KG1 (cell line): ENCODE data around the gene LRRC43.

Experiments used
- DNase-seq: peaks from one replicate; lab custom pipeline; 2025; lab: John Stamatoyannopoulos, UW

Gene LRRC43, protein sequence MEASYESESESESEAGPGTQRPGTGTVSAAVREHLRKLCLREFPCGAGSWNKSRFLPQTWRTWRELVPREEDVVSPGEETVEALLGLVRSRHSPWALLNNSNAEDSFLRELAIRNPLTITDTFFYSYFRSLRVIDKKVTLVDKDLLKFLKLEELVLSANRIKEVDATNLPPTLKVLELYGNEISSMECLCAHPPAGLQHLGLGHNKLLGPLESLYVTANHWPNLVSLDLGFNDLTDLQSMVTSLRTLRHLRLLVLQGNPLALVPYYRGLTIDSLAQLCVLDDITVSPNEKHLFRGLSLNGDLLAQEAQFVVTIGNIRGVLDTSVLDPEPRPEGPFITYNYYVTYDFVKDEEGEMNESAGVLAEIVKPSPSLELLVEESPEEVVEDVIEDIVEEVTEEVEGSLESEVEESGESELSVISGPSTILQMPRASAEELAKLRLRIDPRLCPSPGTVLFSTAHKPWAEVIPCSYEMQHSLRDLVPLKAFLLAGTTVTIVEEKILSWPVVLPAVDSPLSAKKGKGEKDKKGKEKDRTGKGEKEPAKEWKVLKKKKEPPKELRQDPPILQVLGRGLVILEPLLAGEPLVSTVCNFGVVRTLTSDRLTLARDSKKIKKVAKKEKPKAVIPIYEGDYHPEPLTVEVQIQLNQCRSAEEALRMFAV

DNA sequence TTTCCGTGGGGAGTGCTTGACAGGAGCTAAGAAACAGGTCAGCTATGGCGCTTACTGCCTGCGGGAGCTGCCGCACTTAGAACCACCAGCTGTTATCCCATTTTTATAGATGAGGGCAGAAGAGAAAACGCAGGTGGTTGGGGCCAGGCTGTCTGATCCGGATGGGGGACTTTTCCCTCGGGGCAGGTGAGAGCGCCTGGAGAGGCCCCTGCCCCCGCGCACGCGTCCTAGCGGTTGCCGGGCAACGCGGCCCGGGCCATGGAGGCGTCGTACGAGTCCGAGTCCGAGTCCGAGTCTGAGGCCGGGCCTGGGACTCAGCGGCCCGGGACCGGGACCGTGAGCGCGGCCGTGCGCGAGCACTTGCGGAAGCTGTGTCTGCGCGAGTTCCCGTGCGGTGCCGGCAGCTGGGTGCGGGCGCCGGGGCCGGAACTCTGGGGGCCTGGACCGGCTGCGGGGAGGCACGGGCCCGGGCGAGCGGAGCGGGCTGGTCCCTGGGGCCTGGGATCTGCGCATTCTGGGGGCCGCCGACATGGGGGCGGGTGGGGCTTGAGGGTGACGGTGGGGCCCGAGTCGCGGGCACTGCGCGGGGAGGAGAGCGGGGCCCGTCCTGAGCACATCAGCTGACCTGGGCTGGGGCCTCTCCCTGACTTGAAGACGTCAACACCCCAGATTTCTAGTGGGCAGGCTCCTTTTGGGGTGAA, at the start of gene LRRC43:
Gene LRRC43, plus strand, starts transcription at position 237 of the 701 bp plus-strand sequence. Its CDS starts 22 bp downstream, at position 259.
- DNase-seq, result no peak

DNA sequence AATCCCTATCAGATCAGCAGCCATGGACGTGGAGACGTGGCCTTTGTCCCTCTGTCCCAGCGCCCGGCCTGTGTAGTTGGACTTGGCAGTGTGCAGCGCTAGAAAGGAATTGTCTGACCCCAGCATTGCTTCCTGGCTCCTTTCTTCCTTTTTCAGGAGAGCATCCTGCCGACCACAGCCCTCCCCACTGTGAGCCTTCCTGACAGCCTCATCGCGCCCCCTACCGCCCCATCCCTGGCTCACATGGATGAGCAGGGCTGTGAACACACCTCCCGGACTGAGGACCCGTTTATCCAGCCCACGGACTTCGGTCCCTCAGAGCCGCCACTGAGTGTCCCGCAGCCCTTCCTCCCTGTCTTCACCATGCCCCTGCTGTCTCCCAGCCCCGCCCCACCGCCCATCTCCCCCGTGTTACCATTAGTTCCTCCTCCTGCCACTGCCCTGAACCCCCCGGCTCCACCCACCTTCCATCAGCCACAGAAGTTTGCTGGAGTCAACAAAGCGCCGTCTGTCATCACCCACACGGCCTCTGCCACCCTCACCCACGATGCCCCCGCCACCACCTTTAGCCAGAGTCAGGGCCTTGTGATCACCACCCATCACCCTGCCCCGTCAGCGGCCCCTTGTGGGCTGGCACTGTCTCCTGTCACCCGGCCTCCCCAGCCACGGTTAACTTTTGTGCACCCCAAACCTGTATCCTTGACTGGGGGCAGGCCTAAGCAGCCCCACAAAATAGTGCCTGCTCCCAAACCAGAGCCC, 49.6 kb upstream of the LRRC43 start:
- DNase-seq, result no peak

DNA sequence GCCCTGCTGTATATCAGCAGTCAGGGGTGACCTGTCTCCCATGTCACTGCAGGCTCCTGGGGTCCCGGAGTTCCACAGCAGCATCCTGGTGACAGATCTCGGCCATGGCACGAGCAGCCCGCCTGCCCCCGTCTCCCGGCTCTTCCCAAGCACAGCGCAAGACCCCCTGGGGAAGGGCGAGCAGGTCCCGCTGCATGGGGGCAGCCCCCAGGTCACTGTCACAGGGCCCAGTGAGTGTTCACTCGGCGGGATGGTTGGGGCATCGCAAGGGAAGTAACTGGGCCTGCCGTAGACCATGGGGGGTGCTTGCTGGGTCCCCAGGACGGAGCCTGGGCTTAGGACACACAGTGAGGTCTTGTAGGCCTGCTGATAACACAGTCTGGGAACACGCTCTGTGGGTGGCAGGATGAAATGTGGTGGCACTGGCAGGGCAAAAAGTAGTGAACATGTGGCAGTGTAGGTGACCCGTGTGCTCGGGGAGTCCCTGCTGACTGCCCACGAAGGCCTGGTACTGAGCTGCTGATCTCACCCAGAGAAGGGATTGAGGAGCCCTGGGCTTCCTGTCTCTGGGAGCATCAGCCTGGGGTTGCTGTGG, 47.4 kb upstream of the LRRC43 start:
- DNase-seq, result no peak

DNA sequence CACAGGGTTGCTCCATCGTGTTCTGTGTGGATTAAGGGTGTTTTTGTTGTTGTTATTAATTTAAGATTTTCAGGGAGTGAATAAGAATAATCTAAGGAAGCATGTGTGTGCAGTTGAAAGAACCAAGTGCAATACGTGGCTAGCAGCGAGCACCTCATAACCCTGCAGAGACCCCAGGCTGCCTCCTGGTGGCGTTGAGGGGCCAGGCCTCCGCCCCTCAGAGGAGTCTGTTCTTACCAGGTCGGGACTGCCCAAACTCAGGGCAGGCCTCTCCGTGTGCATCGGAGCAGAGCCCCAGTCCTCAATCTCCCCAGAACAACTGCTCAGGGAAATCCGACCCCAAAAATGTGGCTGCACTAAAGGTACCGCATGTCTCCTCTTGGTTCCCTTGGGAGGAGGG, 45.7 kb upstream of the LRRC43 start:
- DNase-seq, result no peak

DNA sequence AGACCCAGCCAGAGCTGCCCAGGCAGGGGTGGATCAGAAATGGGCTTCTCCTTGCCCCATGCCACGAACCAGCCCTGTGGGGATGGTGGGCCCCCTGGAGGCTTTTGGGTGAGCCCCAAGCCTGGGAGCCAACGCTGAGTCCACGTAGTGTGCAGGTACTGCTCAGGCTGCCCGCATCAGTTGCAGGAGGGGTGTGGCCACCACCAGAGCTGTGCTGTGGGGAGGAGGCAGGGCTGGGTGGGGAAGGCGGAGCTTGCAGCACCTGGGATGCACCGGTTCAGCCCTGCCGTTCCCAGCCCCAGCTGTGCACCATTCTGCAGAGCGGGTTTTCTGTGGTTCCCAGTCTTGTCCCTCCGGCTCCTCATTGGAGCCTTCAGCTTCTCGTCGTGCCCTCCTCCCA, 45.2 kb upstream of the LRRC43 start:
- DNase-seq, result no peak

DNA sequence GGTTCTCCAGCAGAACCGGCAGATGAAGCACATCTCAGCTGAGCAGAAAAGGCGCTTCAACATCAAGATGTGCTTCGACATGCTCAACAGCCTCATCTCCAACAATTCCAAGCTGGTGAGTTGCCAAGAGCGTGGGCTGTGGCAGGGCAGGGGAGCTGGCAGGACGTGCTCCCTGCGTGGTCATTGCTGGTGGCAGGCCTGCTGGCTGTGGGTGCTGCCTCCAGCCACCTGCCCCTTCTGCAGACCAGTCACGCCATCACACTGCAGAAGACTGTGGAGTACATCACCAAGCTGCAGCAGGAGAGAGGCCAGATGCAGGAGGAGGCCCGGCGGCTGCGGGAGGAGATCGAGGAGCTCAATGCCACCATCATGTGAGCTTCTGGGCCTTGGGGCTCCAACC, 44.7 kb upstream of the LRRC43 start:
- DNase-seq, result no peak

DNA sequence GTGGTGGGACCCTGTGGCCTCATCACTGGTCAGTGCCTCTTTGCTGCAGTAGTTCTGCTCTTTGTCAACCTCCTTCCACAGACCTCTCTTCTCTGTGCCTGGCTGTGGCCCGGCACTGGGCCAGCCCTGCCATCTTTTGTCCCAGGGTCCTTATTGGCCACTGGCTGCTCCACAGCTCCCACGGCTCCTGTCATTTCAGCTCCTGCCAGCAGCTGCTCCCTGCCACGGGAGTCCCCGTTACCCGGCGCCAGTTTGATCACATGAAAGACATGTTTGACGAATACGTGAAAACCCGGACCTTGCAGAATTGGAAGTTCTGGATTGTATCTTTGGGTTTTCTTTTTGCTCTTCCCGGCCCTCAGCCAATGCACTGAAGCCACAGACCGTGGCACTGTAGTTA, 44.3 kb upstream of the LRRC43 start:
- no peak for DNase-seq

DNA sequence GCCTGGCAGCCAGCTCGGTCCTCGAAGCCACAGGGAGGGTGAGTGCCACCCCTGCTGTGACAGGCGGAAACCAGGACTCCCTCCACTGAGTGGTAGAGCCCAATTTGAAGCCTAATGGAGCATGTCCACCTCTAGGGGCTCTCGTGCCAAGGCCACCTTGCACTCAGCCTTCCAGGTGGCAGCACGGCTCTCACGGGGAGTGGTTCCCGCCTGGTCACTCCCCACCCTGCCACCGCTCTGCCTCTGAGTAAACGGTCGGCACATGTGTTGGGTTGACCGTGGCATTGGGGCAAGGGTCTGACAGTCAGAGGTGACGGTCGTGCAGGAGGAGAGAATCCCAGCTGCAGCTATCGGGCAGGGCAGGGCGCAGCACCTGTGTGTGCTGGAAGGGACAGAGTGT, 43.7 kb upstream of the LRRC43 start:
- no peak for DNase-seq

DNA sequence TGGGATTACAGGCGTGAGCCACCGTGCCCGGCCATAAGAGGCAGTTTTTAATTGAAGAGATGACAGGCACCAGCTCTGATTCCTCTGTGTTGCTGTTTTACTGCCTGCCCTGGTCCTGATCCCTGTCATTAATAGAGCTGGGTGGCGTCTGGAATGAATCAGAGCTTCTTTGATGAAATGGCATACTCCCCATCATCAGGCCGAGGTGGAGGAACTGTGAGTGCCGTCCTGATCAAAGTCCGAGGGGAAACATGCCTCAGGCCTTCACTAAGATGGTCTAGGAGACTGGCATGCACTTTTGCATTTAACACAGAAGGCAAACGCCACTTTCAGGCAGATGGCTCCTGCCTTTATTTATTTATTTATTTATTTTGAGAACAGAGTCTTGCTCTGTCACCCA, 43.0 kb upstream of the LRRC43 start:
- DNase-seq, result no peak

DNA sequence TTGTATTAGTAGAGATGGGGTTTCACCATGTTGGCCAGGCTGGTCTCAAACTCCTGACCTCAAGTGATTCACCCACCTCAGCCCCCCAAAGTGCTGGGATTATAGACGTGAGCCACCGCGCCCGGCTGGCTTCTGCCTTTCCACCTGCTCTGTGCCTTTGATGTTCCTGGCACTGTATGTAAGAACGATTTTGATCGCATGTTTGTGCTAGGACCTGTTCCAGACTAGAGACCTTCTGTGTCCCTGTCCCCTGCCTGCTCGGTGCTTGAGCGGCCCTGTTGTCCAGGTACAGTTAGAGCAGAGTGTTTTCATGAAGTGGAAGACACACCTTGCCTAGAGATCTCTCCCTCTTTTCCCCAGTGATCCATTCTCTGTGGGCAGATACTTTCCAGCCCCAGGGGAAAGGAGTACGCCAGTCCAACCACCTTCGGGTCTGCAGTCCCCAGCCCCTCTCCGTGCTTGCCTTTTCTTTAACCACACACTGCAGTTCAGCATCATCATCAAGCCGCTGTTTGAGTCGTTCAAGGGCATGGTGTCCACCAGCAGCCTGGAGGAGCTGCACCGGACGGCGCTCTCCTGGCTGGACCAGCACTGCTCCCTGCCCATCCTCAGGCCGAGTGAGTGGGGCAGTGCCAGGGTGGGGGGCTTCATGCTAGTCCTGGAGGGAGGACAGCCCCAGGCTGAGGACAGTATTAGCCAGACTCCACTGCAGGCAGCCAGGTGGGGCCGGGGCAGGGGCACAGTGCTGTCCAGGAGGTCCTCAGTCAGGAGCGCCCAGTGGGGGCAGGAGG, 42.3 kb upstream of the LRRC43 start:
- no peak for DNase-seq

DNA sequence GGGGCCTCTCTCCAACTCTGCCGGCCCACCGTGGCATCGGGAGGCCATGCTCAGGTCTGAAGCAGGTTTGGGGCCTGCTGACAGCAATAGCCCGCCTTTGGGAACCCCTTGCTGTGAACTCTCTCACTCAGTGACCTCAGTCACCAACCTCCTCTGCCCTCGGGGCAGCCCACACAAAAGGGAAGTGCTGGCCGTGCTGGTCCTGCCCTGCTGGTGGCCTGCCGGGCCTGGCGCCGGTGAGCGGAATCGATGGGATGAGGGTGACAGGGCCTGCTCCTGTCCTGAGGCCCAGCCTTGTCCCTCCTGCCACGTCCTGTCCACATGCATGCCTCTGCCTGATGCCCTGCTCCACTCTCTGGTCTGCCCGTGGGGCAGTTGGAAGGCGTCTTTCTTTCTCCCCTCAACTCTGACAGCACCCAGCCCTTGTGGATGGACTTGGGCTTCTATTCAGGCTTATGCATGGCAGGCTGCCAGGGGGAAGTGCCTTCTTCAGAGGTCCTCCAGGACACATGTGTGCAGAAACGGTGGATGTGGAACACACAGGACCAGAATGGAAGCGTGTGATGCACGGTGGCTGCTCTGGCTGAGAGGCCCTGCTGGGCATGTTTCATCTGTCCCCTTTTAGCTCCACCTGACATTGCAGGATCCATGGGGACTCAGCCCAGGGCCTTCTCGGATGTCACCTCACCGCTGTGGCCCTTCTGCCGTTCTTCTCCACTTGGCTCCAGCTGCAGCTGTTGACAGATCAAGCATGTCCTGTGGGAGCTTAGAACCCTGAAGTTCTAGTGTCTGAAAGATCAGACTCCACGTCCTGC, 40.8 kb upstream of the LRRC43 start:
- DNase-seq, result no peak

DNA sequence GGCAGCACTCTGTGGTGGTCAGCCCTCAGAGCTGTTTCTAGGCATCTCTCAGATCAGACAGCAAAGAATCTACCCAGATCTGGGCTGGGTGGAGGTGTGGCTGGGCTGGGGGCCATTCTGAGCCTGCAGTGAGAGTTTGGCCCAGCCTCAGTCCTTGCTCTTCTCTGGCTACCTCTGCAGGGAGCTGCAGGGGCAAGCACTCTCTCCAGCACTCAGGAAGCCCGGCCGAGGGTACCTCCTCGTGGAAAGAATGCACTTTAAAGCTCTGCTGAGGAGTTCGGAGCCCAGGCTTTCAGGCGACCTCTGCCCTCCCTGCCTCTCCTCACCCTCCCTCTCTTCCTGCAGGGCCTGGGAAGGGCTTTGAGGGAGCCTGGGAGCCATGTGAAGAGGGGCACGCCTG, 40.1 kb upstream of the LRRC43 start:
- no peak for DNase-seq

DNA sequence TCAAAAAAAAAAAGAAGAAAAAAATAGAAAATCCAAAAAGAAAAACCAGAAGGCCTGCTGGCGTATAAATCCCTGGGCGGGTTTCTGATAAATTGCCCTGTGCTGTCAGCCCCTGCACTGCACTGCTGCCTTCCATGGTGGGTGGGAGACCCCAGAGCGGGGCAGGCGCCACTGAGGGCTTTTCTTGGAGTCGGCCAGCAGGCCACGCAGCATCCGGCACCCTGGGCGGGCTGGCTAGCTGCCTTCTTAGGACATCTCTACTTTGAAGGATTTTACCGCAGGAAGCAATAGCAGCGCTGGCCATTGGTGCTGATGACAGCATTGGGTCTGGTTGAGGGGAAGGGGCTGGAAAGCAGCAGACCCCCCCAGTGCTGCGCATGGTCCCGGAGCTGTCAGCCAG, 38.0 kb upstream of the LRRC43 start:
- DNase-seq, result no peak

DNA sequence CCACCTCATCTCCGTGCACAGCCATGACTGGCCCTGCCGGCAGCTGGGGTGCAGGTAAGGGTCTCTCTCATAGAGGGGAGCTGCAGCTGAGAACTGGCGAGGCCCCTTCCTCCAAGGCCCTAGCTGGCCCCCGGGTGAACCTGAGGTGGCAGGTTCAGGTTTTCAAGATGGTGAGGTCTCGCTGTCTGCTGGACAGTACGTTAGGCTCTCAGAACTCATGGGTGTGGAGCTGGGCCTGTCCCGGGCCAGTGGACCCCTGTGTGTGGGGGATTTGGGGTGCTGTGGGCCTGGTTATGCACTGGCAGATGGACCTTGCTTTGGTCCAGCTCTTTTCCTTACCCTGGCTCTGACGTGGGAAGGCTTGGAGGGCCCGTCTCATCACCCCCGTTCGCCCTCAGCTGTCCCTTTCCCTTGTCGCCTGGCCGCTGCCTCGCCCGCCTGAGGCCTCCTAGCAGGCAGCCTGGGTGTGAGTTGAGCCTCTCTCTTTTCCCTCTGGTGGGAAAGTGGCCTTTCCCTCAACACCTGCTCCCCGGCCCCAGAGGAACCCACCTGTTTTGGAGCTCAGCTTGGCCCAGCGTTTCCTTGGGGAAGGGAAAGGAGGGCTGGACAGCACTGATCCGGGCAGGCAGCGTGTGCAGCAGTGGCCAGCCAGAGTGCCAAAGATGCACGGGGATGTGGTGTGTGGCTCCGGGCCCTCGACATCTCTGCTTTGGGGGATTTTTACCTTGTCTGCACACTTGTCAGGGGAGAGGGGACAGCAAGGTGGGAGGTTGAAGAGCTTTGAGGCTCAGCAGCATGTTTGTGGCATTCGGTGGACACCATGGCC, 37.2 kb upstream of the LRRC43 start:
- no peak for DNase-seq

DNA sequence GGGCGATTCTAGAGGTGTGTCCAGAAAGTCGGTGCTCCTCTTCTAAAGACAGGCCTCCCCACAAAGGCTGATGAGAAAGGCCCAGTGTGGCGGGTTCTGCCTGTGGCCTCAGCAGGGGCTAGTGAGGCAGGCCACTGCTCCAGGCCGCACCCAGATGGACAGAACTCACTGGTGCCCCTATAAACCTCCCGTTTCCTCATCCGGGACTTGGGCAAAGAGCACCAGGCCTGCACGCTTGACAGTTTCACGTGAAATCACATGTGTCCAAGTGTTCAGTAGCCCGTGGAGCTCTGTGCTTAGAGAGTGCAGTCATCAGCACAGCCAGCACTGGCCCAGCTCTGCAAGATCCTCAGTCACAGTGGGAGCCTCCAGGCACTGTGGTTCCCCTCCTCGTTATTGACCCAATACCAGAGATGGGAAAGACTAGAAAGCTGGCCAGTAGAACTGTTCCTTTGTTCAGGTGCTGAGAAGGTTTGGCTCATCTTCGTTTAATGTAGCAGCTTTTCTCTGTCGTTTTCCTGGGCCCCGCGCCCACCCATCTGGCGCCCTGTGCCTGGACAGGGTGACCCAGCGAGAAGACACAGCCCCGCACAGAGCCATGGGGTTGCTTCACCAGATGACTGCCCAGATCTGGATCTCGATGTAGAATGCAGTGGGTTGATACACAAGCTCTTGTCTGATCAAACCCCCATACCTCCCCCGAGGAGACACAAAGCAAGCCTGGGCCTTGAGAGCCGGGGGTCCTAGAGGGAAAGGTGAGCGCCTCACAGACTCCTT, 35.2 kb upstream of the LRRC43 start:
- DNase-seq, result no peak

DNA sequence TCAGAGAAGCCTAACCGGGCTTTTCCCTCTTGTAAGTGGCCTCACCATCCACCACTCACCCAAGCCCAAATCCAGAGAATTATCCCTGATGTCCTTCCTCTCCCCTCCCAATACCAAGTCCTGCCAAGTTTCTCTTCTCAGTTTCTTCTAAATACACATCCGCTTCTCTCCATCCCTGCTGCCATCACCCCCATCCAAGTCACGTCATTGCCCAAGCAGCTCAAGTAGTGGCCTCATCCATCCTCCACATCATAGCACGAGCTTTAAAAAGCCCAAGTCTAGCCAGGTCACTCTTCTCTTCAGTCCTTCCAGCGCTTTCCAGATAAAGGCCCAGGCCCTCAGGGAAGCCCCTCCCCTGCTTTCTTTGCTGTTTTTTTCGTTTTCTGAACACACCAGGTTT, 34.3 kb upstream of the LRRC43 start:
- no peak for DNase-seq

DNA sequence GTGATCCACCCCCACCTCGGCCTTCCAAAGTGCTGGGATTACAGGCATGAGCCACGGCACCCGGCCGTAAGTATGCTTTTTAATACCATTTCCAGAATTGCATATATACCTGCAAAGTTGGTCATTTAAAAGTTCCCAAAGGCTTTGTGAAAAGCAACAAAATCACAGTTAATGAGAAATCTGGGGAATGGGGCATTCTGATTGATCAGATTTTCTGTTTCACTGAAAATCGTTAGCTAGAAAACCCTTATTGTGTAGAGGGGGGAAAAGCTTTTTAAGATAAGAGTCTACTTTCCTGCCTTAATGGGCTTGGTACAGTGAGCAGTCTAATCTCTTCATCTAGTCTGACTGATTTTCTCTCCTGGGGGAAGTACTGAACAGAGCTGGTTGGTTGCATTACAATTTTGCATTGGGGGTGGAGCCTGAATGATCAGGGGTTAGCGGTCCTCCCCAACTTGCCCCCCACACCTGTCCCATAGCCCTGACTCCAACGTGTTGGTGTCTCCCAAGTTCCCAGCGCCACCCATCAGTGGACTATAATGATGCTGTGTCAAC, 32.7 kb upstream of the LRRC43 start:
- DNase-seq, result no peak

DNA sequence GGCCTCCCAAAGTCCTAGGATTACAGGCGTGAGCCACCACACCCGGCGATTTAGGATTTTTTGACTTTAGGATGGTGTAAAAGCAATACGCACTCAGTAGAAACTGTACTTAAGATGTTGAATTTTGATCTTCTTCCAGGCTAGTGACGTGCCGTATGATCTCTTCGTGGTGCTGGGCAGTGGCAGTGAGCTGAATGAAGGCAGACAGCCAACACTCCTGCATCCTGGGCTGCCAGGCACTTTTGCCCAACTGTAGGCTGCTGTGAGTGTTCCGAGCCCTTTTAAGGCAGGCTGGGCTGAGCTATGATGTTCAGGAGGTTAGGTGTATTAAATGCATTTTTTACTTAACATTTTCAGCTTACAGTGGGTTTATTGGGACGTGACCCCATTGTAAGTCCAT, 30.2 kb upstream of the LRRC43 start:
- DNase-seq, result no peak
